AG08395 (cell line): ENCODE data around the gene AGAP1.

ENCODE experiments used
- DNase-seq: peaks from one replicate; pipeline ENCODE4 v3.0.0; 2012; ENCODE audit warnings: mixed read lengths, low spot score

The AGAP1 gene

GRCh38 chr2:235766278-235766677 is 272.4 kb downstream of the AGAP1 start:
- DNase-seq = peak; percentile 80

DNA sequence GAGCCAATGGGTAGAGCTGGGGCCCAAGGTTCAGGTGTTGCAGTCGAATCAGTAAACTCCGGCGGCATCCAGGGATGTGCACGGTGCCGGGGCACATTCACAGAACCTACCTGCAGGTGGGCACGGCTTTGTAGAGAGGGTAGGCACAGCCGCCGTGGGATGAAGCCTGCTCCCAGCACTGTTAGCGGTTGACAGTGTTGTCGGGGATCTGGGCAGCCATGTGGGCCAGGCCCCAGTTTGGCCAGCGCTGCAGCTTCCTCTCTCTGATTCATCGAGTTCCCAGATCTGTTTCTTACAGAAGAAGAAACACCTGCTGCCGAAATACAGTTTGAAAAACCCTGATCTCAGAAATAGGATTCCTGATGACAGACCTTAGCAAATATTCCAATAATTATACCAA is 274.8 kb downstream of the AGAP1 start:
- DNase-seq = no peak

- DNase-seq = no peak
Measured at GRCh38 chr2:235769046-235769445, 275.2 kb downstream of the AGAP1 start.

GRCh38 chr2:235770909-235771820 is 277.3 kb downstream of the AGAP1 start:
- DNase-seq = no peak

DNA sequence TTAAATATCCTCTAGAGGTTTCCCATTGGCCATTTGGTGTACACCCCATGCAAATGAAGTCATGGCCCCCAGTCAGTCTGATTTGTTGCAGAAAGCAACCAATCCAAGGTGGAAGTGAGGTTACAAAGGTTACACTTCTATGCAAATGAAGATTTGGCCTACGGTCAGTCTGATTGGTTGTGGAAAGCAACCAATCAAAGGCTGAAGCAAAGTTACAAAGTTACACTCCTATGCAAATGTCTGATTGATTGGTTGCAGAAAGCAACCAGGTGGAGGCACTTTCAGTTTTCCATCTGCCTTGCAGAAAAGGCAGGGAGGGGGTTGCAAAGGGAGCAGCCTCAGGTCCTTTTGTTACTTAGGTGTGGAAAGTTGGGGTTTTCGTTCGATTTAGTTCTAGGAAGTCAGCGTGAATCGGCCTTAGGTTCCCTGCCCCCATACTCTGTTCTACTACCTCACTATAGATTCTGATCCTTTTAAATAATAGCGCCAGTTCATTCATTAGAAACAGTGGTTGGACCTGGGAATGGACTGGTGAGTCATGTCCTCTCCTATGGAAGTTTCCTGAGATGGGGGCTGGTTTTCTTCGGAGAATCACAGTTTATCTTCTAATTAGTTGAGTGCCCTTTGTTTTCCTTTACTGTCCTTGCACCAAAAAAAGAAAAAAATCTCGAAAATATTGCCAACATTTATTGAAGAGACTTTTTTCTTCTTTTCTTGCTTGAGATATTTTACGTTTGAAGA is 279.5 kb downstream of the AGAP1 start:
- DNase-seq = no peak

DNA sequence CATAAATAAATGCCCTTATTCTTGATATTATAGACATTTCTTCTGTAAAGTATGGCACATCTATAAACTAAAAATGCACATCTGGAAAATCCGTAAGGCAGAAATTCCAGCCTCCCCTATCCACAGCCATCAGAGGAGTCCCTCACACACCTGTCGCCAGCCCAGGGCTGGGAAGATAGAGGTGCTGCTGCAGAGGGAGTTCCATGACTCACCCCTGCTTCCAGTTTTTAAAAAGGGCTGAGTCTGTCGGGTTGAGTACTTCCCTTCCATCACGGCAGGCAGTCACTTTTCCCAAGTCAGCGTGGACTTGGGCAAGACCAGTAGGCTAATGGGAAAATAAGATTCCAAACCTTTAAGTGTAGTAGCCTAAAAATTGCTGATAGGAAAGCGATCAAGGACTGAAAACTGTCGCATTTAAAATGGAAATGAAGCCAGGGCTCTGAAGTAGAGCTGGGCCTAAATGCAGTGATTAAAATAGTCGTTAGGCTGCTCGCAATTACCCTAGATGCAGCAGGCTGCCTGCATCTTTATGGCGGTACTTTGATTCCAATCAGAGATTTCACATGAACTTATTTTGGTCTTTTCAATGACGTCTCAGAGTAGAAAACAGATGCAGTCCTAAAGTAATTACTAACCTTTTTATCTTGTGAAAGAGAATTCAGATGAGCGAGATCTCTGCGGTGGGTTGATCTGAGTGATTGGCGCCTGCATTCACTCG is 280.5 kb downstream of the AGAP1 start:
- no peak for DNase-seq

DNA sequence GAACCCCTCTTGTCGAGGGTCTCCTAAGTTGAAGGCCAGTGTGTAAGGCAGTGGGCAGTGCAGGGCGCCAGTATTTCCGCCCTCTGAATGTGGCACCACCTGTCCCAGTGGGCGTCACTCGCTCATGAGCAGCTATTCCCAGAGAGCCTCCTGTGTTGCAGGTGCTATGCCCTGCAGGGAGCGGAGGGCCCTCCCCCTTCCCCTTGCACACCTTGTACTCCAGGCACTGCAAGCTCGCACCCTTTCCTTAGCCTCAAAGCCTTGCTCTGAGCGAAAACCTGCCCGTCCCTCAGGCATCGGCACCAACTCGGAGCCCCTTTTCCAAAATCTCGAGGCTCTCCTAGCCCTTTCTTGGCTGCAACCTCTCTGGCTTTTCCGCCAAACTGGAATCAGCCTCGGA is 282.7 kb downstream of the AGAP1 start:
- no peak for DNase-seq

DNA sequence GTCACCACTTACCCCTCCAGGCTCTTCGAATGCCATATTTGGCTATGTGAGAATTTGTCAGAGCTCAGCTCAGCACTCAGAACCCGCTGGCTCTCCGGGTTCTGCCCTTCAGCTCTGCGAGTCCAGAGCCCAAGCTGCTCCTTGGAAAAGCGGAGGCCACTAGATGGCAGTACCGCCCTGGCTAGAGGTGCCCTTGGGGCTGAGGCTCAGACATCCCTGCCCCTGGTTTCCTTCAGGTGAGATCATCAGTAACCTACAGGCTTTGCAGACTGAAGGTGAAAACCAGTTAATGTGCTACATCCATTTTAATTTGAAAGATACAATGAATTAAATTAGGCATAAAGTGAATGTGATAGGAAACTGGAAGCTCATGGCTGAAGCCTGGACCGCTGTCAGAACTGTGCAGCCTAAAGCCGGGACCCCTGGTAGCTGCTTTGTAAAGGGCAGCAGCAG is 285.6 kb downstream of the AGAP1 start:
- DNase-seq = peak; percentile 83

GRCh38 chr2:235780401-235780800 is 286.6 kb downstream of the AGAP1 start:
- no peak for DNase-seq

DNA sequence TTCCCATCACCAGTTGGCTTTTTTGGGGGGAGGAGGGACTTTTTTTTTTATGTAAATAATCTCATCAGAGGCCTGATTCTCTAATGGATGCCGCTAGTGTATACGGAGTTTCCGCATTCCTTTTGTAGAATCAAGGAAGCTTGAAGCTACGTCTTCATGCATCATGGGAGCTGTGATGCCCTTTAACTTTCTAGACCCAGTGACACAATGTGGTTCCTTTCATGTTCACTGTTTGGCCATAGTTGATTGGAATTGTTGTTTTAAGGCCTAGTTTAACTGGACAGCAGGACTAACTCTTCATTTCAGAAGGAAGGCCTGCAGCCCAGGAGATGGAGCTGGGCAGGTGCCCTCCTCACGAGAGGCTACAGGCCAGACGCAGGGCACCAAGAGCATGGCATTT is 287.9 kb downstream of the AGAP1 start:
- DNase-seq = no peak

- no peak for DNase-seq
Measured at GRCh38 chr2:235784788-235785187, 290.9 kb downstream of the AGAP1 start.

- DNase-seq = no peak
Measured at GRCh38 chr2:235789552-235789951, 295.7 kb downstream of the AGAP1 start.

DNA sequence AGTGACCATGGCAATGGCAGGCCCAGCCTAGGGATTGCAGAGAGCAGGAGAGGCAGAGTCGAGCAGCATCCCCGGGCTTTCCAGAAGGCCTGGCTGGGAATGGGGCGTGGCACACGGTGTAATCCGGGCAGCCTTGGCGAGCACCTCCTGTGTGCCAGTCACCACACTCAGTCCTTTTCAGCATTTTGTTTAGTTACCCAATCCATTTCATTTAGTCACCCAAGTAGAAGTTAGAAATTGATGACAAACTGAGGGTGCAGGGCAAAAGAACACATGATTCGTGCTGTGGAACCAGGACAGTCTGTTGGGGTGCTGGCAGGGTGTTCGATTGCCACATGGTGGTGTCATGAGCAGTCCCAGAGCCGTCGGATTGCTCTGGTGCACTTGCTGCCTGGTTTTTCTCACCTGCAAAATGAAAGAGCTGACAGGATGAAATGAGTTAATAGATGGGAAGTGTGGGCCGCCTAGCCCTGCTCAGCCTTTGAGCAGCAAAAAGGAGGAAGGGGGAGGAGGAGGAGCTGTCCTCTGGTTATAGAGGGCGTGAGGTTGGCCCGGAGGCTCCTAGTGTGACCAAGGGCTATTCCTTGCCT is 299.4 kb downstream of the AGAP1 start:
- peak; percentile 18 for DNase-seq

- DNase-seq = no peak
Measured at GRCh38 chr2:235799281-235799680, 305.4 kb downstream of the AGAP1 start.

GRCh38 chr2:235802542-235802941 is 308.7 kb downstream of the AGAP1 start:
- no peak for DNase-seq

- no peak for DNase-seq
Measured at GRCh38 chr2:235803028-235803427, 309.2 kb downstream of the AGAP1 start.

DNA sequence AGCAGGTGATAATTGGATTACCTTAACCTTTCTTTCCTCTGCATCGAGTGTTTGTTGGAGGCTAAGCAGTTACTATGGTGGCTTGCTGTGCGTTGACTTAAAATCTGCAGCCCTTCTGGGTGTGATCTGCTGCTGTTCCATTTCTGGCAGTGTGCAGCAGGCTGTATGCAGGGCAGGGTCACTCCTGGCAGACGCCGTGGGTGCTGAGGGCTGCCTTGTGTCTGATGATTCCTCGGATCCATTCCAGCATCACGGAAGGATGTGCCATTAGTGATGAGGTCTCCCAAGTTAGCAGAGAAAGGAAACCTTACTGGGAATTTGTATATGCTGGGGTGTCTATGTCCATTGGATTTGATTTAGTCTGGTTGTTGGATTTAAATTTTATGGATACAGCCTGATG is 310.8 kb downstream of the AGAP1 start:
- DNase-seq = no peak

- peak; percentile 19 for DNase-seq
Measured at GRCh38 chr2:235806986-235807750, 313.3 kb downstream of the AGAP1 start.

DNA sequence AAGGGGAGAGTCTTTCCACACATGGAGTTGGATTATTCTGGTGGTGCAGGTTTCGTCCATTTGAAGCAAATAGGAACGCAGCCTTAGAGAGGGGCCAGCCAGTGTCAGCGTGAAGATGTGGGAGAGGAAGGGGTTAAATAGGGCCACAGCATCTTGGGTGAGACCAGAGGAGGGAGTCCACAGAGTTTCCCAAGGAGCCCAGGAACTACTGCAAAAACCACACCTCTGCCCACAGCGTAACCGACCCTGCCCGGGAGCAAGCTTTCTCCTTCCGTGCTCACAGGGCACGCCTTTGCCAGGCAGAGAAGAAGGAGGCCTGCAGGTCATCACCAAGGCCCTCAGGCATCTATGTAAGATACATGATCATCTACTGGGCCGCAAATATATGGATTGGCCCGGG is 314.5 kb downstream of the AGAP1 start:
- no peak for DNase-seq

- DNase-seq = no peak
Measured at GRCh38 chr2:235810252-235810651, 316.4 kb downstream of the AGAP1 start.

DNA sequence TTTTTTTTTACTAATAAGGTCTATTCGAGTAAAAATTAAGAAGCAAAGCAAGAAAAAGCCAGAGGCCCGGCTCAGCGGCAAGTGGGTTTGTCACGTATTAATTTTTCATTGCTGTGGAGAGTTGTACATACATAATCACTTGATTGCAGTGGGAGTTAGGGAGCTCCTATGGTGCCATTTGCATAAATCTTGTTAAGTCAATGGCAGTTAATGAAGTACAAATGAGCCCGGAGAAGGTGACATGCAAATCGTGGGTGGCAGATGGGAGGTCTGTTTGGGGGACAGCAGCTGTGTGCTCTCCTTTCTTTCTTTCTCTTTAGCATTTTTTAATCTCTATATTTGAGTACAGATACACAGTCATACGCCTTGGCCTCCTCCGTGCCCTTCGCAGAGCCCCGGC is 317.0 kb downstream of the AGAP1 start:
- DNase-seq = no peak
